Activated naive CD4-positive, alpha-beta T cell treated with anti-CD3 and anti-CD28 coated beads for 36 hours (primary cell): ENCODE data around the gene TMEM237. TPM values are rescaled to one million over a fixed set of nuclear protein-coding genes. Genes with fewer than 3 reads are reported as not detected.

Source experiments
- CTCF ChIA-PET: fragments of 350-600 bp; sonication (Branson Sonifier 250); formaldehyde crosslinking; loops from one replicate; lab custom pipeline; 2021; ENCODE audit warnings: antibody characterized with exemption; lab: Charles Lee
- DNase-seq: peaks from one replicate; pipeline ENCODE4 v3.0.0-alpha.2; 2020
- H3K27ac Mint-ChIP-seq: one replicate; pipeline ENCODE4 v1.8.0; 2021; ENCODE audit warnings: mild to moderate bottlenecking, mixed read lengths
- H3K27me3 Mint-ChIP-seq: one replicate; pipeline ENCODE4 v1.8.0; 2021; ENCODE audit warnings: low read depth, mixed read lengths
- H3K36me3 Mint-ChIP-seq: one replicate; pipeline ENCODE4 v1.8.0; 2021; ENCODE audit warnings: low read depth, mixed read lengths
- H3K4me1 Mint-ChIP-seq: one replicate; pipeline ENCODE4 v1.8.0; 2021; ENCODE audit warnings: low read depth, mixed read lengths
- H3K4me3 Mint-ChIP-seq: one replicate; pipeline ENCODE4 v1.8.0; 2021; ENCODE audit warnings: mild to moderate bottlenecking, moderate library complexity, mixed read lengths
- H3K9me3 Mint-ChIP-seq: one replicate; pipeline ENCODE4 v1.8.0; 2021; ENCODE audit warnings: mixed read lengths
- intact Hi-C: fragments of 100-400 bp; cut with micrococcal nuclease; formaldehyde crosslinking; loops from one replicate; pipeline ENCODE4 v1.15.1; 2023
- total RNA-seq, 2 experiments: library from RNA; stranded (reverse); gene quantifications; one replicate each; pipeline ENCODE4 v1.2.3, GENCODE V29; 2021

Gene TMEM237
- total RNA-seq, 2 experiments from 2014 or later, result 16.9 to 17.6 TPM

DNA sequence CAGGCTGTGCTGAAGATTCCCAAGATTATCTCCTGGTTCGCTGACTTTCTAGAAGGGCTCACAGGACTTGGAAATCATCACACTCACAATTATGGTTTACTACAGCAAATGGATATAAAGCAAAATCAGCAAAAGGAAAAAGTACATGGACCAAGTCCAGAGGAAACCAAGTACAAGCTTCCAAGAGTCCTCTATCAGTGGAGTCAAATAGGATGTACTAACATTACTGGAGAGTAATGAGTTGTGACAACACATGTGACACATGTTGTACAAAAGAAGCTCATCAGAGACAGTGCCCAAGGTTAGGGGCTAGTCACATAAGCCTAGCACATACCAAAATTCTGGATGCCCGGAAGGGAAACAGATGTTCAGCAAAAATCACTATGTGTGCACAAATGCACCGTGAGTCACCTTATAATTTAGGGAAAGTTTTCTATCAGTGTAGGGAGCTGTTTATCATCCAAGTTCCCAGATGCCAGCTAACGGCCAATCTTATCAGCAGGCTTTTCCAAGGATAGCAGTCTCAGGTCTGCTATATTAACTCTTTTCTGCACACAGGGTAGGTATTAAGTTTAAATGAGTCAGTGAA is 9.5 kb downstream of the TMEM237 start:
- H3K4me3 Mint-ChIP-seq, result no peak overlapping the region
- no peaks in the 10 kb centered on the region for H3K27me3 Mint-ChIP-seq
- no peak for DNase-seq
- no peaks in the 10 kb centered on the region for H3K4me1 Mint-ChIP-seq
- CTCF ChIA-PET, result no interaction called here
- intact Hi-C loops, result no loop called here
- no peak overlapping the region for H3K27ac Mint-ChIP-seq
- H3K36me3 Mint-ChIP-seq, result peaks cover 13% of the 10 kb centered on the region
- H3K9me3 Mint-ChIP-seq, result no peaks in the 10 kb centered on the region

DNA sequence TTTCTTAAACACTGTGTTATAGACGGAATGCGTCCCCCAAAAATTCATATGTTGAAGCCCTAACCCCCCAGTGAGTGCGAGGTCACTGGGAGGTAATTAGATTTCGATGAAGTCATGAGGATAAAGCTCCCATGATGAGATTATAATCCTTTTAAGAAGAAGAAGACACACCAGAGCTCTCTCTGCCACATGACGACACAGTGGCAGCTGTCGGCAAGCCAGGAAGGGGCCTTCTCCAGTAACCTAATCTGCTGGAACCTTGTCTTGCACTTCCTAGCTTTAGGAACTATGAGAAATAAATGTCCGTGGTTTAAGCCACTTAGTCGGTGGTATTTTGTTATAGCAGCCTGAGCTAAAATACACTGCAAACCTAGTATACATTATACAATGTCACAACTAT is 12.3 kb downstream of the TMEM237 start:
- Mint-ChIP-seq H3K27me3 (no peaks in the 10 kb centered on the region), H3K4me1 (no peaks in the 10 kb centered on the region), H3K4me3 (no peak overlapping the region), H3K27ac (no peak overlapping the region), H3K9me3 (no peaks in the 10 kb centered on the region), H3K36me3 (peaks cover 13% of the 10 kb centered on the region)
- intact Hi-C loops, result no loop called here
- no peak for DNase-seq
- CTCF ChIA-PET, result no interaction called here

DNA sequence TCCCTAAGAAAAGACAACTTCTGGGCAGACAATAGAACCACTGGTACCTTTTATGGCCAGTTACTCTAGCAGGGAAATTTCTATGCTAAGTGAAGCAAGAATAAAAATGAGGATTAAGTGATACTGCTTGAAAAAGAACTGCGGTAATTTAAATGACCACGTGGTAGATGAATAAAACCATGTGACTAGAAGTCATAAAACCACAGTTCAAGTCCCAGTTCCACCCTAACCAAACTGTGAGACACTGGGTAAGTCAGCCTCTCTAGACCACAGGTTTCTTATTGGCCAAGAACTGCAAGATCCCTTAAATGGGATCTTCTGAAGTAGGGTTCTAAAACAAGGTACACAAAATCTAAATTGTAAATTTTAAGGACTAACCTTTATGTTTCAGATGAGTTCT is 12.7 kb downstream of the TMEM237 start:
- CTCF ChIA-PET, result no interaction called here
- Mint-ChIP-seq H3K4me1 (no peaks in the 10 kb centered on the region), H3K9me3 (no peaks in the 10 kb centered on the region), H3K27me3 (no peaks in the 10 kb centered on the region), H3K27ac (no peak overlapping the region), H3K36me3 (peaks cover 13% of the 10 kb centered on the region), H3K4me3 (no peak overlapping the region)
- intact Hi-C loops, result no loop called here
- no peak for DNase-seq

DNA sequence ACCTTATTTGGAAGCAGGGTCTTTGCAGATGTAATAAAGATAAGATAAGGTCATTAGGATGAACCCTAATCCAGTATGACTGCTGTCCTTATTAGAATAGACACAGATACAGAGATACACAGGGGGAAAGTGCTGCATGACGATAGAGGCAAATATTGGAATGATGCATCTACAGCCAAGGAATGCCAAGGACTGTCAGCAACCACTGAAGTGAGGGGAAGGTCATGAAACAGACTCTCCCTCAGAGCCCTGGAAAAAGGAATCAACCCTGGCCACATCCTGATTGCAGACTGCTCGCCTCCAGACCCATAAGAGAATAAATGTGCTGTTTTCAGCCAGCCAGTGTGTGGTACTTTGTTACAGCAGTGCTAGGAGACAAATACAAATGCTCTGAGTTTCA is 14.8 kb downstream of the TMEM237 start:
- no peak for DNase-seq
- no peak overlapping the region for H3K27ac Mint-ChIP-seq
- peaks cover 12% of the 10 kb centered on the region for H3K36me3 Mint-ChIP-seq
- H3K4me1 Mint-ChIP-seq, result no peaks in the 10 kb centered on the region
- no peaks in the 10 kb centered on the region for H3K27me3 Mint-ChIP-seq
- no peak overlapping the region for H3K4me3 Mint-ChIP-seq
- no peaks in the 10 kb centered on the region for H3K9me3 Mint-ChIP-seq
- intact Hi-C loops, result no loop called here
- CTCF ChIA-PET, result no interaction called here

DNA sequence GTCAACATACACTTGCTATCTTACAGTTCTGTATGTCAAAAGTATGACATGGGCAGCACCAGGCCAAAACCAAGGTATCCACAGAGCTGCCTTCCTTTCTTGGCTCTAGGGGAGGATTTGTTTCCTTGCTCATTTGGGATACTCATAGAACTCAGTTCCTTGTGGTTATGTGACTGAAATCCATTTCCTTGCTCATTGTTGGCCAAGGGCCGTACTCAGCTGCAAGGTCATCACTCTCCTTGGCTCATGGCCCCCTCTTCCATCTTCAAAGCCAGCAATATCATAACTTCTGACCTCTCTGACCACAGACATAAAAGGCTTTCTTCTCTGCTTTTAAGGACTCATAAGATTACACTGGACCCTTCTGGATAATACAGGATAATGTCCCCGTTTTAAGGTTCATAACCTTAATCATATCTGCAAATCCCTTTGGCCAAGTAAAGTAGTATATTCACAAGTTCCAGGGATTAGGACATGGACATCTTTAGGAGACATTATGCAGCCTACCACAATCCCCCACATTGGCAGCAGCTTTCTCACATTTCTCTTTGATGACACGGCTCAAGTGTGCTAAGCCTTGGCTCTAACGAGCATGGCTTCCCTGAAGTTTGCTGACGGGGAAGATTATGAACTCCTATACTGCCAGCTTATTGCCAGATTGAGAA is 20.9 kb downstream of the TMEM237 start:
- CTCF ChIA-PET, result no interaction called here

DNA sequence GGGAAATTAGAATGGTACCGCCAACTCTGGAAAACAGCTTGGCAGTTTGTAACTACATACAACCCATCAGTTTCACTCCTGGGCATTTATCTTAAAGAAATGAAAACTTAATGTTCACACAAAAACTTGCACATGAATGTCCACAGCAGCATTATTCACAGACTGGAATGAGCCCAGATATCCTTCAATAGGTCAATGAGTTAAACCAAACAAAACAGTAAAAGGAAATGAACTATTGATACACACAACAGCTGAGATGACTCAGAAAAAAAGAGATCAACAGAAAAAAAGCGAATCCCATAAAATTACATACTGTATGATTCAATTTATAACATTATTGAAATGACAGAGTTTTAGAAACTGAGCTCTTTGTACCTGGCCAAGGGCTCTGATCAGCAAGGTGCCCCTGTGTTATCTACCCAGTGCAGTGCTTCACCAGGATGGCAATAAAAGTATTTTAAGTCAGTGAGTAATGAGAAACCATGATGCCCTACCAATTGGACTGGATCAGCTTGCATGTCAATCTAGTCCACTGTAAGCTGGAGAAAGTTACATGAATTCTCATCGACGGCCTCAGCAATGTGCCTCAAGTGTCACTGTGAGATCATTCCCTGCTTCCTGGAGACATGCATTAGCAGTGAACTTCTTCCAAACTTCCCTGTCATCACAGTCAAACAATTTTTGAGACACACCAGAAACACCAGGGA is 21.9 kb downstream of the TMEM237 start:
- Mint-ChIP-seq H3K27me3 (no peaks in the 10 kb centered on the region), H3K27ac (no peak overlapping the region), H3K36me3 (peaks cover 2% of the 10 kb centered on the region), H3K9me3 (no peaks in the 10 kb centered on the region), H3K4me3 (no peak overlapping the region), H3K4me1 (no peaks in the 10 kb centered on the region)
- intact Hi-C loops, result no loop called here
- no peak for DNase-seq
- CTCF ChIA-PET, result no interaction called here

More for the DNA sequence above, 20.9 kb downstream of the TMEM237 start:
- Mint-ChIP-seq H3K27me3 (no peaks in the 10 kb centered on the region), H3K4me3 (no peak overlapping the region), H3K4me1 (no peaks in the 10 kb centered on the region), H3K36me3 (peaks cover 4% of the 10 kb centered on the region), H3K27ac (no peak overlapping the region), H3K9me3 (no peaks in the 10 kb centered on the region)
- no peak for DNase-seq
- intact Hi-C loops, result no loop called here

DNA sequence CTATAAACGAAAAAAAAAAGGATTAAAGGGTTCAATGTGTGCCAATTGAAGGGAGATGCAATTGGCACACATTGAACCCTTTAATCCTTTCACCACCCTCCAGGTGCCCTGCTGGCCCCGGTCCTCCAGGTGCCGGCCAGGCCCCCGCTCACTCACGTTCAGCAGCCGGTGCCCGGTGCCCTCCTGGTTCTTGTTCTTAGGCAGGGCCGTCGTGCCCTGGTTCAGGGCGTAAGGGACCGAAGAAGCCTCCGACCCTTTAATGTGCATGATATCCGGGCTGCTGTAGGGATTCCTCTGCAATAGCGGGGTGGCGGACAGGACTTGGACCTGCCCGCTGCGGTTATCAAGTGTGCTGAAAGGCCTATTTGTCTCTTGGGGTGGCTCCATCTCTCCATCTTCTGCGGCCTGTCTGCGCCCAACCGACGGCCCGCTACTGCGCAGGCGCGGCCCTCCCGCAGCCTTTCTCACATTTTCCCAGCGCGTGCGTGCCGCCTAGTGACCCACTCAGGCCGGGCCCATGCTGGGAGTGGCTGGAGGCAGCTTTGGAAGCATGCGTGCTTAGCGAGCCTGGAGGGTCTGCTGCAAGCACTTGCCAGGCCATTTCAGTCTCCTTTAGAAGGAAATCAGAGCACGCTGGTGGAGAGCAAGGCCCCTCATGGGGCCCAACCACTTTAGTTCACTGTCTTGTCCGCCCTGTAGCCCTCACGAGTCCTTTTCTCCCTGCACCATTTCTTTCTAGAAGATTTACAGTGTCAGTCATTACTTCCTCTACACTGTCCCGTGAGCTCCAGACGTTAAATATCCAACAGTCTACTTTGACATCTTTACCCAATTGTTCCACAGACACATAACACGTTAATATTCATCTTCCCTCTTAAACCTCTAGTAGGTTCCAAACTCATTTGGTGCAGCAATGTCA is 24.3 kb downstream of the TMEM237 start:
- CTCF ChIA-PET, result no interaction called here
- Mint-ChIP-seq H3K4me1 (no peaks in the 10 kb centered on the region), H3K27me3 (no peaks in the 10 kb centered on the region), H3K4me3 (no peak overlapping the region), H3K9me3 (no peaks in the 10 kb centered on the region), H3K27ac (peak overlapping the region; percentile 14), H3K36me3 (no peaks in the 10 kb centered on the region)
- DNase-seq, result no peak
- intact Hi-C loops, result no loop called here

DNA sequence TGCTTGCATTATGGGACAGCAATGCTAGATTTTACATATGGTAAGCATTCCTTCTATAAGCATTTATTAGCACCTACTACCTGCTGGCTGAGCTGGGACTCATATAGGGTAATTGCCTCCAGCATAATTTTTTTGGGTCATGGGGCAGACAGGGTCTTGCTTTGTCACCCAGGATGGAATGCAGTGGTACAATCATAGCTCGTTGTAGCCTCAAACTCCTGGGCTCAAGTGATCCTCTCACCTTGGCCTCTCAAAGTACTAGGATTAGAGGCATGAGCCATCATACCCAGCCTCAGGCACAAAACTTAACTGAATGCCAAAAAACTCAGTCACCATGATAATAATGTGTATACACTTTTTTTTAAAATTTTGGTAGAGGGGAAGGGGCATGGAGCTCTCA is 35.3 kb downstream of the TMEM237 start:
- CTCF ChIA-PET, result no interaction called here
- H3K4me3 Mint-ChIP-seq, result no peak overlapping the region
- no peaks in the 10 kb centered on the region for H3K4me1 Mint-ChIP-seq
- H3K9me3 Mint-ChIP-seq, result peaks cover 7% of the 10 kb centered on the region
- no peak overlapping the region for H3K27ac Mint-ChIP-seq
- H3K27me3 Mint-ChIP-seq, result peaks cover 2% of the 10 kb centered on the region
- H3K36me3 Mint-ChIP-seq, result no peaks in the 10 kb centered on the region
- DNase-seq, result no peak
- intact Hi-C loops, result no loop called here

DNA sequence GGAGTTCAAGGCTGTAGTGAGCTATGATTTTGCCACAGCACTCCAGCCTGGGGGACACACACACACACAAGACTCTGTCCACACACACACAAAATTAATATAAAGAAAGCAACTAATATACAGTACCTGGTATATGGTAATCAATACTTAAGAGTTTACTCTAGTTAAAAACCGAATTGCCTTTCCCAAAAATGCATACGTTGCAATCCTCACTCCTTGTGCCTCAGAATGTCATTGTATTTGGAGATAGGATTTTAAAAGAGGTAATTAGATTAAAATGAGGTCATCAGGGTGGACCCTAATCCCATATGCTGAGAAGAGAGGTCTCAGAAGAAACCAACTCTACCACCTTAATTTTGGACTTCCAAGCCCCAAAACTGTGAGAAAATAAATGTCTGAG is 35.7 kb downstream of the TMEM237 start:
- intact Hi-C loops, result no loop called here
- no peak overlapping the region for H3K4me3 Mint-ChIP-seq
- no peak overlapping the region for H3K27ac Mint-ChIP-seq
- no peaks in the 10 kb centered on the region for H3K4me1 Mint-ChIP-seq
- CTCF ChIA-PET, result no interaction called here
- H3K9me3 Mint-ChIP-seq, result peaks cover 7% of the 10 kb centered on the region
- peaks cover 2% of the 10 kb centered on the region for H3K27me3 Mint-ChIP-seq
- no peak for DNase-seq
- no peaks in the 10 kb centered on the region for H3K36me3 Mint-ChIP-seq

DNA sequence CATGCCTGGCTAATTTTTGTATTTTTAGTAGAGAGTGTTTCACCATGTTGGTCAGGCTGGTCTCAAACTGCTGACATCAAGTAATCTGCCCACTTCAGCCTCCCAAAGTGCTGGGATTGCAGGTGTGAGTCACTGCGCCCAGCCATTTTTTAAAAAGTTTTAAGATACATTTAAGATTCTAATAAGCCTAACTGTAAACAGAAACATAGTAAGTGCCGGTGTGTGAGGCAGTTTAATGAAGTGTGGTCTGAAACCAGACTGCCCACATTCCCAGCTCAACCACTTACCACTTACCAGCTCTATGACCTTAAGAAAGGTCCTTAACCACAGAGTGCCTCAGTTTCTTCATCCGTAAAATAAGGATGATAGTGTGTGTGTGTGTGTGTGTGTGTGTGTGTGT is 42.4 kb downstream of the TMEM237 start:
- CTCF ChIA-PET, result no interaction called here
- no peak overlapping the region for H3K27ac Mint-ChIP-seq
- H3K27me3 Mint-ChIP-seq, result peaks cover 2% of the 10 kb centered on the region
- H3K4me1 Mint-ChIP-seq, result no peaks in the 10 kb centered on the region
- intact Hi-C loops, result no loop called here
- peaks cover 12% of the 10 kb centered on the region for H3K9me3 Mint-ChIP-seq
- H3K36me3 Mint-ChIP-seq, result no peaks in the 10 kb centered on the region
- no peak overlapping the region for H3K4me3 Mint-ChIP-seq
- no peak for DNase-seq

DNA sequence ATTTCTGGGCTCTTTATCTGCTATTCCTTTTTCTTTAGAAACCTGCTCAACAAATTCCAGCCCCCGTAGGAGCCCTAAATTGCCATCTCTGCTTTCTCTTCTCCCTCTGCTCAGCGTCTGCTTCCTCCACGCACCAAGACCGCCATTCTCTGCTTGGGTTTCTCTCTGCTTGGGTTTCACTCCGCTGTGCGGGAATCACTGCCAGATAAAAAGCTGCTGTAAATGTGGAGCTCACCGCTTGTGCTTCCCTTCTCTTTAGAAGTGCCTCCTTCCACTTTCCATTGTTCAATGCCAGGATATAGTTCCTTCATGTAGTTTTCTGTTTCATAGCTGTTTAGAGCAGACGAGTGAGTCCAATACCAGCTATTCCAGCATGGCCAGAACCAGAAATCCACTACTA is 45.9 kb downstream of the TMEM237 start:
- Mint-ChIP-seq H3K27ac (no peak overlapping the region), H3K9me3 (peaks cover 14% of the 10 kb centered on the region), H3K4me1 (no peaks in the 10 kb centered on the region), H3K36me3 (no peaks in the 10 kb centered on the region), H3K4me3 (no peak overlapping the region), H3K27me3 (no peaks in the 10 kb centered on the region)
- no peak for DNase-seq
- intact Hi-C loops, result no loop called here
- CTCF ChIA-PET, result no interaction called here

DNA sequence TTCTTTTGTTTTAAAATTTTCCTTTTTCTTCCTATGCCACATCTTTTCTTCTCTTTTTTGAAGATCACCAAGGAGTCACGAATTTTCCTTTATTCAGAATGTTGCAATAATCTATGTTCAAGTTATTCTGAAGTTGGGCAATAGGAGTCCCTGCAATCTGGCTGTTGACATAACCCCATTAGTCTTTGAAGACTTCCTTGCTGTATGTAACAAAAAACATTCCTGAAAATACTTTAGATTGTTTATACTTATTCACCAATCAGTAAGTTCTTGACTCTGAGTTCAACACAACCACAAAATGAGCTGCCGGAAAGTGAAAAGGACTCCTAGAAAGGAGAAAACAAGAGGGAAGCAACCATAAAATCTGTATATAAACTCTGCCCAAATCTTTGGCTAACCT is 62.8 kb downstream of the TMEM237 start:
- DNase-seq, result no peak
- H3K4me3 Mint-ChIP-seq, result no peak overlapping the region
- no peaks in the 10 kb centered on the region for H3K4me1 Mint-ChIP-seq
- no peaks in the 10 kb centered on the region for H3K9me3 Mint-ChIP-seq
- intact Hi-C loops, result no loop called here
- H3K27ac Mint-ChIP-seq, result no peak overlapping the region
- no peaks in the 10 kb centered on the region for H3K27me3 Mint-ChIP-seq
- H3K36me3 Mint-ChIP-seq, result no peaks in the 10 kb centered on the region
- CTCF ChIA-PET, result no interaction called here
